ENCODE measurements around the gene OPN5.

The OPN5 gene

DNA sequence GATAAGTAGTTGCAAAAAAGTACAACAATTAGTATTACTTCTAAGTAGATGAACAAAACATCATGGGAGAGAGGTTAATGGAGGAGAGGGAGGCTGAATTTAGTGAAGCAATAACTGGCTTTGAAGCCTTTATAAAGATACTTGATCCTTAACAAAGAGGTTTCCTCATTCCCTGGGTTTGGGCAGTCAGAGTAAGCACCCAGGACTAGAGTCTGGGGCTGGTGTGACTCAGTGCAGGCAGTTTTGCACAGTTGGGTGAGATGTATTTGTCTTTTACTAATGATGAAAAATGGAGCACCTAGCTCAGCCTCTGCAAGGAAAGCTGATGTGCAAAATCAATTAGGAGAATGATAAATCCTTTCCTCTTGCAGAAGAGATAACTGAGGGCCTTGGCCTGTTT is 11.8 kb upstream of the OPN5 start:
- DNase-seq = no peak
- TF ChIP-seq POLR2A (IDR thresholded peaks at IDR 0.05; ENCODE audit: low read length) (no peak), GATA1 (IDR thresholded peaks at IDR 0.05; ENCODE audit: low read depth, low read length) (no peak)

DNA sequence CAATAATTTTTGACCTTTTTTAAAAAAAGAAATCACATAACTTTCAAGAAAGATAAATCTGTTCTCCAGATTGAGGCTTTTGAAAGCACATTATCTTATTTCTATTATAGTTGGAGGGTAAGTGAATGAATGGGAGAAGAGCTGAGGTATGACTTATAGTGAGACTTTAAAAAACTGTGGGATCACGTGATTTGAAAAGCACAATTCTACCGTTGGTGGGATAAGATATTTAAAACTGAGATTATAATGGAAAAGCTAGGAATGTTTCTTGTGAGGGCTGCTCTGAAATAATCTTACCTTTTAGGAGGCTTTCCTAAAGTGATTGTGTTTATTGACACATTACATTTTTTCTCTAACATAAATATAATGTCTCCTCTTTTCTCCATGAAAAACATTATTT is 9.5 kb upstream of the OPN5 start:
- no peak for DNase-seq
- TF ChIP-seq POLR2A (IDR thresholded peaks at IDR 0.05; ENCODE audit: low read length) (no peak), GATA1 (IDR thresholded peaks at IDR 0.05; ENCODE audit: low read depth, low read length) (no peak)

DNA sequence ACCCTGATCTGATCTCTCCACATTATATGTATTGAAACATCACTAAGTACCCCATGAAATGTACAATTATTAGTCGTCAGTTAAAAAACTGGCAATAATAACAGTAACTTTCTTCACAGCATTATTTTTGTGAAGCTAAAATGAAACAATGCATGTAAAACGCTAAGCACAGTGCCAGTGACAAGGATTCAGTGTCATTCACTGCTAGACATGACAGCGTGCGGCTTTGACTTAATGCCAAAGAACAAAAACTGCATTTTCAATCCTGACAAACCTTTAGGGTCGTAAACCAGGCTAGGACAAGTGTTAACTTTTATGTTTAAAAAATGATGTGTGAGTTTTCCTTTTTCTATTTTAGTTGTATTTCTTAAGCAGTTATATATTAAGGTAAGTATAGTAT is 8.8 kb upstream of the OPN5 start:
- no peak for DNase-seq
- no peak for TF ChIP-seq POLR2A (IDR thresholded peaks at IDR 0.05; ENCODE audit: low read length)
- no peak for TF ChIP-seq GATA1 (IDR thresholded peaks at IDR 0.05; ENCODE audit: low read depth, low read length)

DNA sequence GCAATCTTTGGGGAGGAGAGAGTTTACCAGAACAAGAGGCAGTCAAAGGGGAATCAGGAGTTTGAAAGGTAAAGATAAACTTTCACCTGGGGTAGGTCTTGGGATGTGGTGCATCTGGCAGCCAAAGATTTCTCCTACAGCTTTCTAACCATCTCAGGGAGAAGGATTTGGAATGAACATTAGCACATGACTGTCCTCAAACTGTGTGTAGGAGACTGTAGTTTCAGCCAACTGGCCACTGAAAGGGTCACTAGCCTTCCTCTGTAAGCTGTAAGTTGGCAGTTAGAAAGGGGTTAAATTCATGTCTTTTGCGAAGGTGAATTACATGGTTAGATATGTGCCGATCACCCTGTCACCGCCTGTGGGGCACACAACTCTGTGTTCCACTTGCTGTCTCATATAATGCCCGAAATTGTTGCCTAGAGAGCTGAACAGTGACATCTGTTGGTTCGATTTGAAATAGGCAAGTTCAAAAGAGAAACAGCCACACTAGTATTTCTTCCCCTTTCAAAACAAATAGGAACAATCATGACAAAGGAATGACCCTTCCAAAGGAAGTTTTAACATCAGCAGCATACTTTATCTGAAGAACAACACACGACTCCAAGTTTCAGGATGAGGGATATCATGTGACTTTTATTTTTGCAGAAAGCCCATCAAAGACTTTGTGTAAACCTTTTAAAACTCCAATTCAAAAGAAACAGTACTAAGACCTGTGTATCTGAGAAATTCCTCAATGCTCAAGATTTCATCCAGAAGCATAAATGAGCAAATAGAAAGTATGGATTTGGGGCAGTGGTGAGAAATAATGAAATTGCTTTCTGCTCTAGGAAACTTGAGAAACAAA is 1.1 kb upstream of the OPN5 start:
- TF ChIP-seq GATA1 (IDR thresholded peaks at IDR 0.05; ENCODE audit: low read depth, low read length) (no peak), POLR2A (IDR thresholded peaks at IDR 0.05; ENCODE audit: low read length) (no peak)
- DNase-seq = peak; percentile 55 to 66

DNA sequence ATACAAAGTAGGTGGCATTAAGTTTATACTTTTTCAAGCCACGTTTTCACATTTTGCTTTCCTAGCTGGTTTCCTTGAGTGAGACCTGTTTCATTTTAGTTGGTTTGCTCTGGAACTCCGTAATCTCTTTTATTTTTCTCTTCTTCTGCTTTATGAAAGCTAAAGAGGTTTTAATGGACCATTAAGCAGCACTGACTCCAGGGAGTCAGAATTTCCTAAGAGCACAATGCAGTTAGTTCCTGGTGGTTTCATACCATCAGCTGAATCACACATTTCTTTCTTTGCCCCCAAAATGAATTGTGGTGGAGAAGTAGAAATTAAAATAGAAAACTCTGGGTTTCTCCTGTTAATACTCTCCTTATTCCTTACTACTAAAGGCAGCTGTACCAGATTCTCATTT is 3.4 kb downstream of the OPN5 start:
- no peak for DNase-seq
- TF ChIP-seq POLR2A (IDR thresholded peaks at IDR 0.05; ENCODE audit: low read length) (no peak), GATA1 (IDR thresholded peaks at IDR 0.05; ENCODE audit: low read depth, low read length) (no peak)

DNA sequence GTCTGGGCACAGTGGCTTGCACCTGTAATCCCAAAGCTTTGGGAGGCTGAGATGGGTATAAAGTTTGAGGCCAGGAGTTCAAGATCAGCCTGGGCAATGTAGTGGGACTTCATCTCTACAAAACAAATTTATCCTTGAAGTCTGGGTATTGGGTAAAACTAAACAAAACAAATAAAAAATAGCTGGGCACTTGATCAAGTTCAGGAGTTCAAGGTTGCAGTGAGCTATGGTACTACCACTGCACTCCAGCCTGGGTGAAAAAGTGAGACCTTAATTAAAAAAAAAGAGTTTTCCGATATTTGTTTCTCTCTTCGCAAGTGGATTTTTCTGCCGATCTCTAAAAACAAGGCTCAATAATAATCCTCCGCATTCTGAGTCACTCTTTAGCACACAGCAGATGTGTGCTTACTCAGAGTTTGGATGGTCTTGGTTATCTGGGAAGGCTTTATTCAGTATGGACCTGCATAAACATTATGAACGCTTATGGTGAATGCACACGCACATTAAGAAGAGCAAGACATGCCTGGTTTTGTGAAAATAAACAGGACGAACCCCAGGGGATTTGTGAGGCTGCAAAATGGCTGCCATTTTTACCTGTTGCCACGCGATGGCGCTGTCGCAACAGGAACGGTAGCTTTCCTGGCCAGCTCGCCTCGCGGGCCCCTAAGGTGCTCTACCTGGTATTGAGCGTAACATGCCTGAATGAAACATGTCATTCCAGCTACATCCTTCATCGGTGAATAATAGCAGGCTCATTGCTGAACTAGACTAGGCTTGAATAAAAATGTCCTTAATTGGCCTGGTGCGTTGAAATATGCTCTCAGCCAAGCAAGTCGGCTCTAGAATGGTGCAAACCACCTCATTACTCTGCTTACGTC is 6.0 kb downstream of the OPN5 start:
- no peak for TF ChIP-seq GATA1 (IDR thresholded peaks at IDR 0.05; ENCODE audit: low read depth, low read length)
- TF ChIP-seq POLR2A (IDR thresholded peaks at IDR 0.05; ENCODE audit: low read length) = no peak

DNA sequence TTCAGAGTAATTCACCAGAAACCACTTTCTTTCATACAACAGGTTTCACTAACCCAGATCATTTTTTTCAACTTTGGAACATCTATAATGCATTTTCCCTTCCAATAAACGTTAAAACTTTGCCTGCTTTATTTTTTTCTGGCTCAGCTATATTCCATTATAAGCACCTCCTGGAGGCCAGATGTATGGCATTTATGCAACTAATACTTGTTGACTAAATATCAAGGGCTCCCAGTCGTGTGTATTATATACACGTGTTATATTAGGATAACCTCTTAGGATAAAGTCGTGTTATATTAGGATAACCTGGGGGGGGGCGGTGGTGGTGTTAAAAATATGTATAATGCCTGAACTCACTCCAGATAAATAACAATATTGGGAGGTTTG is 6.7 kb downstream of the OPN5 start:
- TF ChIP-seq POLR2A (IDR thresholded peaks at IDR 0.05; ENCODE audit: low read length) = no peak
- no peak for TF ChIP-seq GATA1 (IDR thresholded peaks at IDR 0.05; ENCODE audit: low read depth, low read length)
- DNase-seq = no peak

More for the DNA sequence above, 6.0 kb downstream of the OPN5 start:
- DNase-seq = peak; percentile 52 to 71

DNA sequence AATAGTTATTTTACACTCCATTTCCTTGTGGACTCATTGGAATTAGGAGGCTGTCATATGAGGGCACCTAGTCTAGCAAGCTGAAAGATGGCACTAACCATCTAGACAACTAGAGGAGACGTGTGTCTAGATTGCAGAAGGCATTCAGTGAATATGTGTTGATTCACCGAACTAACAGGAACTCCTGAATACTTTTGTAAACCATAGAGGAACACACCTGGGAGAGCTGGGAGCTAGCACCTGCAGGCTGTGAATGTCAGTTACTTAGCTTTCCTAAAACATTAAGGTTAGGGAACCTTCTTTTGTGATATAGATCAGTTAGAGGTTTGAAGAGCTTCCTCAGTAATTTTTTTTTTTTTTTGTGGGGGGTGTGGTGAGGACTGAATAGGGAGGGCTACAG is 7.7 kb downstream of the OPN5 start:
- DNase-seq = no peak
- no peak for TF ChIP-seq POLR2A (IDR thresholded peaks at IDR 0.05; ENCODE audit: low read length)
- TF ChIP-seq GATA1 (IDR thresholded peaks at IDR 0.05; ENCODE audit: low read depth, low read length) = no peak

DNA sequence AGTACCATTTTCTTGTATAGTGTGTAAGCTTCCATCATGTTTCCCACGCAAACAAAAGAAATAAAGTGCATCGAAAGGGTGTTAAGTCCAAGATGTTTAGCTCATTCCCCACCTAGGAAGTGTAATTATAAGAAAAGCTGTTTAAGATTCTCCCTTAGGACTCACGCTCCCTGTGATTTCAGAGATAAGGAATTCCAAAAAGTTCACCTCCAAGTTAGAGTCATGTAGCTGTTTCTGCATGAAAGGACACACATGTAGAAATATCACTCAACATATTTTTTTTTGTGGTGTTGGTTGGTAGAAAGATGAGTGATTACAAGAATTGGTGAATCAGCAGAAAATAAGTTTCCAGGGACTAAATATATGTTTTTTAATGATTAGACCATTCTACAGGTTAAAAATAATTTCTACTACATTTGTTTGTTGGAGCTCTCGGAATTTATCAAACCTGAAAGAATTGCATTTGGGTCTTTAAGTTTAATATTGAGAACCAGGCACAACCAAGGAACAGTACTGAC is 10.4 kb downstream of the OPN5 start:
- TF ChIP-seq POLR2A (IDR thresholded peaks at IDR 0.05; ENCODE audit: low read length) (no peak), GATA1 (IDR thresholded peaks at IDR 0.05; ENCODE audit: low read depth, low read length) (no peak)
- DNase-seq = no peak

DNA sequence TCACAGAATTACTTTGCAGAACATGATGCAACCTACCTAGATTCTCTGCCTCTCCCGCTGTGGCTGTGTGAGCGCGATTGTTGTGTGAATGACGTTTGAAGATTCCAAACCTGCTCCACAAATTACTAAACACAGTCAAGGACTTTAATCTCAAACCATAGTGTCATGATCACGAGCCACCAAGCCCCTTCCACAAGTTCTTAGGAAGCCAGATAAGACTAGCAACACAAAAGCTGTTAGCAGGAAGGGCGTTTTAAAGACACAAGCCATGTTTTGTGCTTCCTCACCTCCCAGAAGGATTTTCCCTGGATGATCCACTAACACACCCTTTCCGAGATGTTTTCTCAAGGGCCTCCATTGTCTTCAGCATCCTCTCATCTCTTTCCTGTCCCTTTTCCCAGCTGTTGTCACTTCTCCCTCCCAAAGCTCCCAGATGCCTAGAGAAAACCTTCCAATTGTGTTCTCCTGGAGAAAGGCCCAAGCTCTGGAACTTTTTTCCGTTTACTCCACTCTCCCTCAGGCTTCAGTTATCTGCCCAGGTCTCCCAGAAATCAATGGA is 12.8 kb downstream of the OPN5 start:
- TF ChIP-seq GATA1 (IDR thresholded peaks at IDR 0.05; ENCODE audit: low read depth, low read length) (no peak), POLR2A (IDR thresholded peaks at IDR 0.05; ENCODE audit: low read length) (no peak)

DNA sequence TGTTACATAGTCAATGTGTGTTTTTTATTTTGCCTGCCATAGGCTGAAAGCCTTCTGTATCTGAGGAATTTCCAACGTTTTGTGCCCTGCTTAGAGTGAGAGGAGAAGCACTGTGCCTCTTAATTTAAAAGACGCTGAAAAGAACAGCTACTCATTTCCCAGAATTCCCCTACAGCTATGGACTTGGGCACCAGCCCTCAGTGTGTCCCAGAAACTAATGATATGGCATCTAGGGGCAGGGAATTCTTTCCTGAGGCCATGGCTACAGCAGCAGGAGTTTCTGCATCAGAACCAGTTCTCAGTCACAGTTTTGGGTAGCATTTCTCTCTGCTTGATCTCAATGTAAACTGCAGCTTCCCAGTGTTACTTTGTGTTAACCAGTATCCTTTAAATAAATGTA is 20.2 kb downstream of the OPN5 start:
- no peak for DNase-seq
- no peak for TF ChIP-seq GATA1 (IDR thresholded peaks at IDR 0.05; ENCODE audit: low read depth, low read length)
- no peak for TF ChIP-seq POLR2A (IDR thresholded peaks at IDR 0.05; ENCODE audit: low read length)

More for the DNA sequence above, 12.8 kb downstream of the OPN5 start:
- no peak for DNase-seq

DNA sequence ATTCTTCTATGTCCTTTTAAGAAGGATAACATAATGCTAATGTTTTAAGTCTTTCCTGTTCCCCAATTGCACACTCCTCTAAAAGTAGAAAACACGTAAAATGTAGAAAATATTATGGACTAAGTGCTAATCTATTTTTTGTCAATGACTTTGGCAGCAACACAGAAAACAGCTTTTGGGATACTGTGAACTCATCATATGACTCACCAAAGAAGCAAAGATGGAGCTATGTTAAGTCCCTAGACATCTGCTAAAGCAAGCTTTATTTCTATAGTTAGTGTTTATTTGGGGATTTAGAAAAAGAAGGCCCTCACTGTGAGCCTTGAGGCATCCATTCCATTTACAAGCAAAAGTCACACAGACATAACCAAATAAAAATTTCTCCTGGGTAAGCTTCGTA is 23.0 kb downstream of the OPN5 start:
- TF ChIP-seq GATA1 (IDR thresholded peaks at IDR 0.05; ENCODE audit: low read depth, low read length) = no peak
- no peak for TF ChIP-seq POLR2A (IDR thresholded peaks at IDR 0.05; ENCODE audit: low read length)
- no peak for DNase-seq

DNA sequence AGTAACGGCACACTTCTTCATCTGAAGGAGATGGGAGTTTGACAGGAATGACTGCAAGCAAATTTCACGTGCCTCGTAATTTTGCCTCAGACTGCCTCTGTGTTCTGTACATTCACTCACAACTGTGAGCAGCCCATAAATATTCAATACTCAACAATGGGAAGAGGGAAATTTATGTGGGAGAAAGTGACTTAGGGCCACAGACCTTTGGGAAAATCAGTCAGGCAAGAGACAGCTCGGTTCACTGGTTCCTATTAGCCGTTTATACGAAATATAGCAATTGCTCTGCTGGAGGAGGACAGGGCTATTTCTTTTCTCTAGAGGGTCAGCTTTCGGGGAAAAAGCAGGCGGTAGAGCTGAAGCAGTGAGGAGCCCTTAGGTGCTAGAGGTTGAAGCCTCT is 28.0 kb downstream of the OPN5 start:
- DNase-seq = no peak
- TF ChIP-seq POLR2A (IDR thresholded peaks at IDR 0.05; ENCODE audit: low read length) = no peak
- TF ChIP-seq GATA1 (IDR thresholded peaks at IDR 0.05; ENCODE audit: low read depth, low read length) = no peak

DNA sequence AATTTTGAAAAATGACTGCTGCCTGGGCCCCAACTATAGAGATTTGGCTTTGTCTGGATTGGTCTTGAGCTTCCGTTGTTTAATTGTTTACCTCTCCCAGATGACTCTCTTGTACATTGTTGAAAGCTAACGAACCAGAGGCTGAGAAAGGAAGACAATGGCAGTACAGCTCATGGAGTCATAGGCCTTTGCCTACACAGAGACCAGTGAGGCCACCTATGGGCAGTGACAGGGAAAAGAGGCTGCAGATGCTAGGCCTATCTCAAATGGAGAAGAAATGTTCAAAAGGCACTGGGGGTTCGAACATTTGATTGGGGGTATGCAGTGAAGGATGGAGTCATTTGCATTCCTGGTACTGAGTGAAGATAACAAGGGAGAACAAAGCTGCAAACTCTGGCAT is 29.1 kb downstream of the OPN5 start:
- TF ChIP-seq POLR2A (IDR thresholded peaks at IDR 0.05; ENCODE audit: low read length) = no peak
- TF ChIP-seq GATA1 (IDR thresholded peaks at IDR 0.05; ENCODE audit: low read depth, low read length) = no peak
- no peak for DNase-seq

Data from erythroblast (primary cell).